ENCODE data around the gene RAD9B. TPM values are rescaled to one million over a fixed set of nuclear protein-coding genes. Genes with fewer than 3 reads are reported as not detected.
A peak's percentile ranks its signal among the peaks of the same experiment; 100 is the strongest.

The RAD9B gene
- total RNA-seq, 1 donor from 2014 or later = 0.67 TPM

- intact Hi-C loops (cut with DNase I) = loop anchor here (5.0 kb wide), 1 partner anchor 36 kb away; the partner anchor contains the start of gene PPTC7
- peak; percentile 7 for ATAC-seq (ENCODE audit: poor library complexity)
These were observed 44.2 kb downstream of the RAD9B start for GRCh38 chr12:110546339-110546738.

GRCh38 chr12:110547090-110547489 is 45.0 kb downstream of the RAD9B start:
- intact Hi-C loops (cut with DNase I) = loop anchor here (5.0 kb wide), 1 partner anchor 35 kb away; the partner anchor contains the start of gene PPTC7
- no peak for DNase-seq
- ATAC-seq (ENCODE audit: poor library complexity) = no peak

More at GRCh38 chr12:110546339-110546738, 44.2 kb downstream of the RAD9B start:
- no peak for DNase-seq

GRCh38 chr12:110548678-110549077 is 46.5 kb downstream of the RAD9B start:
- intact Hi-C loops (cut with DNase I) = loop anchor here (5.0 kb wide), 1 partner anchor 34 kb away; the partner anchor contains the start of gene PPTC7
- ATAC-seq (ENCODE audit: poor library complexity) = peak; percentile 37
- no peak for DNase-seq

GRCh38 chr12:110549716-110550115 is 47.6 kb downstream of the RAD9B start:
- intact Hi-C loops (cut with DNase I) = loop anchor here (5.0 kb wide), 1 partner anchor 33 kb away; the partner anchor contains the start of gene PPTC7
- DNase-seq (no peak), ATAC-seq (ENCODE audit: poor library complexity) (peak; percentile 56)

- intact Hi-C loops (cut with DNase I) = no loop called here
- ATAC-seq (ENCODE audit: poor library complexity) (no peak), DNase-seq (no peak)
These were observed 48.9 kb downstream of the RAD9B start for GRCh38 chr12:110550981-110551380.

Other genes with a start within 250 kb of the RAD9B start
- gene ATP2A2, start 221.1 kb upstream of the RAD9B start, total RNA-seq = 3,087 TPM
- 32.6 TPM for gene ANAPC7, start 98.6 kb upstream of the RAD9B start, total RNA-seq
- 90.1 TPM for gene ARPC3, start 52.0 kb upstream of the RAD9B start, total RNA-seq
- 28.1 TPM for gene GPN3, start 34.1 kb upstream of the RAD9B start, total RNA-seq
- 3.3 TPM for gene FAM216A, start 33.5 kb upstream of the RAD9B start, total RNA-seq
- 108 TPM for gene VPS29, start 220 bp upstream of the RAD9B start, total RNA-seq
- 98.3 TPM for gene PPTC7, start 81.0 kb downstream of the RAD9B start, total RNA-seq
- 21.1 TPM for gene TCTN1, start 111.8 kb downstream of the RAD9B start, total RNA-seq
- 11.9 TPM for gene HVCN1, start 186.8 kb downstream of the RAD9B start, total RNA-seq
- gene PPP1CC, start 240.6 kb downstream of the RAD9B start, total RNA-seq = 175 TPM

Data from Right ventricle myocardium superior (tissue), 1 donor.